HepG2 (cell line): Measurements from ENCODE around the gene PFN4. TPM values are rescaled to one million over a fixed set of nuclear protein-coding genes. Genes with fewer than 3 reads are reported as not detected.
A peak's percentile ranks its signal among the peaks of the same experiment; 100 is the strongest.

Experiments used
- ATAC-seq: fragments of 200-7000 bp; cut with Tn5 transposase; 3 replicates; pipeline ENCODE4 v1.9.1; 2020; ENCODE audit warnings: mild to moderate bottlenecking, moderate library complexity
- BruUV-seq: library from RNA; stranded (reverse); fragments of 400-500 nt; replicated peaks from 2 replicates; lab custom pipeline; 2021; lab: Mats Ljungman, UMichigan
- CTCF ChIA-PET: fragments of 300-600 bp; formaldehyde crosslinking; extraction: SDS; loops from one replicate; lab custom pipeline; 2021; ENCODE audit warnings: low total read pairs, inconsistent platforms, low intra/inter-chr PET ratio; lab: Yijun Ruan, JAX
- POLR2A ChIA-PET: fragments of 350-600 bp; sonication (Branson Sonifier 250); formaldehyde crosslinking; loops from one replicate; lab custom pipeline; 2020; ENCODE audit warnings: antibody characterized with exemption, inconsistent platforms; lab: Yijun Ruan, JAX
- DNase-seq: peaks from one replicate; pipeline ENCODE4 v3.0.0-alpha.2; 2015; ENCODE audit warnings: low spot score
- FAIRE-seq: peaks from 3 replicates; lab custom pipeline; 2011; peaks lifted over from hg19 to GRCh38; lab: Jason Lieb, UNC
- H2AFZ ChIP-seq: one replicate; pipeline ENCODE4 v1.6.1; 2011; ENCODE audit warnings: low read length, inconsistent platforms
- H3K27ac ChIP-seq: fragments of 300-600 bp; 3 replicates; pipeline ENCODE4 v1.8.0; 2011; ENCODE audit warnings: mixed run types, mild to moderate bottlenecking, mixed read lengths, low read length, inconsistent platforms; ENCODE audit not compliant: insufficient read depth; ENCODE audit errors: extremely low read length
- H3K27me3 ChIP-seq, 2 experiments: fragments of 200-600 bp in 1 of 2; 2 replicates in 1 of 2; 3 replicates in 1 of 2; pipeline versions ENCODE4 v1.6.0 to v1.8.0; 2011; ENCODE audit warnings: low read length in 2 of 2, mild to moderate bottlenecking in 2 of 2, moderate library complexity in 2 of 2, inconsistent platforms in 1 of 2; ENCODE audit not compliant: insufficient read depth in 2 of 2, control insufficient read depth in 1 of 2
- H3K36me3 ChIP-seq, 2 experiments: fragments of 200-600 bp in 1 of 2; replicated peaks in 1 of 2; 2 replicates in 1 of 2; 3 replicates in 1 of 2; pipeline versions ENCODE4 v1.5.1 to v1.8.0; 2011; ENCODE audit warnings: low read length in 2 of 2, inconsistent platforms in 1 of 2; ENCODE audit not compliant: insufficient read depth in 2 of 2, control insufficient read depth in 1 of 2
- H3K4me1 ChIP-seq: 2 replicates; pipeline ENCODE4 v1.5.1; 2012; ENCODE audit warnings: low read length, inconsistent platforms; ENCODE audit not compliant: insufficient read depth
- H3K4me2 ChIP-seq: 2 replicates; pipeline ENCODE4 v1.6.0; 2011; ENCODE audit warnings: low read depth, low read length, inconsistent platforms
- H3K4me3 ChIP-seq, 3 experiments: fragments of 200-600 bp in 1 of 3; sonication (generic), shearing (Covaris generic) in 1 of 3; replicated peaks in 1 of 3; 2 replicates each; pipeline ENCODE4 v1.5.1; 2011 to 2016; ENCODE audit warnings: low read length in 3 of 3, inconsistent platforms in 2 of 3, low read depth in 2 of 3, mild to moderate bottlenecking in 2 of 3, control low read depth in 1 of 3, mixed read lengths in 1 of 3; ENCODE audit not compliant: insufficient read depth in 1 of 3
- H3K79me2 ChIP-seq: one replicate; pipeline ENCODE4 v1.6.1; 2011; ENCODE audit warnings: low read length, inconsistent platforms; ENCODE audit not compliant: insufficient read depth
- H3K9ac ChIP-seq: 2 replicates; pipeline ENCODE4 v1.6.0; 2011; ENCODE audit warnings: mild to moderate bottlenecking, low read depth, low read length, inconsistent platforms; ENCODE audit not compliant: insufficient read depth
- H3K9me3 ChIP-seq: 2 replicates; pipeline ENCODE4 v1.5.1; 2012; ENCODE audit warnings: mild to moderate bottlenecking, low read length
- H4K20me1 ChIP-seq: 2 replicates; pipeline ENCODE4 v1.6.0; 2011; ENCODE audit warnings: inconsistent platforms, mild to moderate bottlenecking, low read length, moderate library complexity; ENCODE audit not compliant: insufficient read depth
- CREB1 ChIP-seq, 2 experiments: fragments of 450-650 bp in 1 of 2; IDR thresholded peaks; 2 replicates each; pipeline ENCODE4 v1.6.1; 2016 to 2017; ENCODE audit warnings: control low read depth in 1 of 2, mild to moderate bottlenecking in 1 of 2, missing compliant biosample characterization in 1 of 2, missing genetic modification characterization in 1 of 2
- ETV5 ChIP-seq: IDR thresholded peaks from 2 replicates; pipeline ENCODE4 v1.6.1; 2018; ENCODE audit warnings: missing biosample characterization, missing genetic modification reagents, inconsistent platforms, borderline replicate concordance
- FOXA1 ChIP-seq, 2 experiments: fragments of 450-650 bp in 1 of 2; sonication (generic) in 1 of 2; formaldehyde crosslinking in 1 of 2; IDR thresholded peaks; 2 replicates each; pipeline versions ENCODE4 v1.4.0 to v1.6.1; 2016 to 2020; ENCODE audit warnings: missing genetic modification reagents in 1 of 2
- FOXK2 ChIP-seq: fragments of 450-650 bp; IDR thresholded peaks from 2 replicates; pipeline ENCODE4 v1.6.1; 2016
- GATAD2A ChIP-seq: IDR thresholded peaks from 2 replicates; pipeline ENCODE4 v1.6.1; 2016
- HDAC1 ChIP-seq: sonication (generic); formaldehyde crosslinking; IDR thresholded peaks from 2 replicates; pipeline ENCODE4 v1.5.1; 2020; ENCODE audit warnings: mild to moderate bottlenecking, missing genetic modification reagents
- HMG20B ChIP-seq: conservative IDR thresholded peaks from 2 replicates; pipeline ENCODE4 v1.6.1; 2016; ENCODE audit warnings: missing genetic modification reagents, missing compliant biosample characterization
- HOMEZ ChIP-seq: IDR thresholded peaks from 2 replicates; pipeline ENCODE4 v1.6.1; 2016; ENCODE audit warnings: low read depth
- NCOA5 ChIP-seq: sonication (generic); formaldehyde crosslinking; IDR thresholded peaks from 2 replicates; pipeline ENCODE4 v1.4.0; 2020; ENCODE audit warnings: missing genetic modification reagents
- RXRB ChIP-seq: IDR thresholded peaks from 2 replicates; pipeline ENCODE4 v1.6.1; 2016; ENCODE audit warnings: borderline replicate concordance, missing genetic modification reagents, missing compliant biosample characterization
- SALL1 ChIP-seq: sonication (generic); formaldehyde crosslinking; IDR thresholded peaks from 2 replicates; pipeline ENCODE4 v1.8.0; 2022; ENCODE audit warnings: mild to moderate bottlenecking, missing genetic modification reagents
- SNRNP70 ChIP-seq: fragments of 200-400 bp; formaldehyde crosslinking; IDR thresholded peaks from 2 replicates; pipeline ENCODE4 v1.6.1; 2017; ENCODE audit warnings: mild to moderate bottlenecking, low read depth, low read length, moderate library complexity
- SOX13 ChIP-seq, 3 experiments: fragments of 450-650 bp in 1 of 3; sonication (generic) in 1 of 3; formaldehyde crosslinking in 1 of 3; IDR thresholded peaks in 2 of 3; conservative IDR thresholded peaks in 1 of 3; 2 replicates each; pipeline versions ENCODE4 v1.5.0 to v1.6.1; 2016 to 2020; ENCODE audit warnings: antibody characterized with exemption in 1 of 3, mild to moderate bottlenecking in 1 of 3, missing compliant biosample characterization in 1 of 3, missing genetic modification reagents in 1 of 3, moderate library complexity in 1 of 3
- SOX5 ChIP-seq: IDR thresholded peaks from 2 replicates; pipeline ENCODE4 v1.6.1; 2016; ENCODE audit warnings: borderline replicate concordance
- SOX6 ChIP-seq, 2 experiments: fragments of 450-650 bp in 1 of 2; sonication (generic) in 1 of 2; formaldehyde crosslinking in 1 of 2; IDR thresholded peaks; 2 replicates each; pipeline versions ENCODE4 v1.4.0 to v1.6.1; 2017 to 2020; ENCODE audit warnings: antibody characterized with exemption in 1 of 2, mild to moderate bottlenecking in 1 of 2, missing genetic modification reagents in 1 of 2
- SP5 ChIP-seq: IDR thresholded peaks from 2 replicates; pipeline ENCODE4 v1.6.1; 2016; ENCODE audit warnings: low read depth, borderline replicate concordance
- TBX2 ChIP-seq: sonication (generic); formaldehyde crosslinking; IDR thresholded peaks from 2 replicates; pipeline ENCODE4 v1.5.0; 2020; ENCODE audit warnings: missing genetic modification reagents, mild to moderate bottlenecking, borderline replicate concordance
- ZMYM3 ChIP-seq: sonication (generic); formaldehyde crosslinking; IDR thresholded peaks from 2 replicates; pipeline ENCODE4 v1.5.1; 2020; ENCODE audit warnings: mild to moderate bottlenecking, missing genetic modification reagents
- ZMYM4 ChIP-seq: sonication (generic); formaldehyde crosslinking; IDR thresholded peaks from 2 replicates; pipeline ENCODE4 v1.8.1; 2023; ENCODE audit warnings: mild to moderate bottlenecking, missing genetic modification reagents
- ZNF264 ChIP-seq: sonication (generic); formaldehyde crosslinking; IDR thresholded peaks from 2 replicates; pipeline ENCODE4 v1.4.0; 2020; ENCODE audit warnings: missing genetic modification reagents
- ZNF382 ChIP-seq: sonication (generic); formaldehyde crosslinking; IDR thresholded peaks from 2 replicates; pipeline ENCODE4 v1.5.0; 2020; ENCODE audit warnings: missing genetic modification reagents, mild to moderate bottlenecking, borderline replicate concordance
- ZNF652 ChIP-seq: IDR thresholded peaks from 2 replicates; pipeline ENCODE4 v1.6.1; 2016; ENCODE audit warnings: low read depth, borderline replicate concordance
- ZNF792 ChIP-seq: IDR thresholded peaks from 2 replicates; pipeline ENCODE4 v1.6.1; 2016
- WGBS: methylation state at CpG from one replicate; pipeline ENCODE4 v1.1.6; 2017; ENCODE audit warnings: low lambda C conversion rate; 5-methylcytosine and 5-hydroxymethylcytosine counted together
- in situ Hi-C: cut with HindIII; loops from 2 replicates; pipeline ENCODE4 v1.10.0; 2017; ENCODE audit warnings: low pct_unique_long_range_greater_than_20kb; ENCODE audit not compliant: extremely low pct_ligation_motif_present
- intact Hi-C: fragments of 100-400 bp; cut with micrococcal nuclease; formaldehyde crosslinking; loops from one replicate; pipeline ENCODE4 v1.10.0; 2022; ENCODE audit not compliant: unreplicated experiment
- polyA plus RNA-seq, 8 experiments: library from polyadenylated mRNA; depleted of rRNA in 3 of 8; stranded (reverse) in 7 of 8; unstranded in 1 of 8; fragments of >200 nt; fragmentation: Illumina TruSeq in 4 of 8; extraction: Trizol in 4 of 8; gene quantifications; 2 replicates each; pipeline versions ENCODE4 v1.2.1 to v1.2.3, GENCODE V29; 2011 to 2016; ENCODE audit warnings: low read depth in 4 of 8, missing spikeins in 1 of 8, mixed read lengths in 1 of 8; ENCODE audit not compliant: insufficient read depth in 1 of 8
- total RNA-seq, 5 experiments: library from RNA; depleted of rRNA; stranded (reverse); fragments of >200 nt; fragmentation: Illumina TruSeq; extraction: Trizol; gene quantifications; 2 replicates each; pipeline ENCODE4 v1.2.3, GENCODE V29; 2016; ENCODE audit warnings: low read depth in 1 of 5
- TF ChIP-seq, protein P1 (sequence below): fragments of 450-650 bp; IDR thresholded peaks from 2 replicates; pipeline ENCODE4 v1.6.1; 2017

Gene PFN4
- total and polyA plus RNA-seq, 2 of the 13 experiments (the other 11 are each of a cell fraction or from before 2014, with no cell fraction given) = 0.12 to 0.20 TPM

GRCh38 chr2:24158131-24158530 is 35.0 kb upstream of the PFN4 start:
- no peak overlapping the region for H3K4me3 ChIP-seq
- in situ Hi-C loops = no loop called here
- H3K9me3 ChIP-seq = no peaks in the 10 kb centered on the region
- no peaks in the 10 kb centered on the region for H3K36me3 ChIP-seq
- peak; percentile 60 for DNase-seq
- intact Hi-C loops = no loop called here
- H3K79me2 ChIP-seq = no peaks in the 10 kb centered on the region
- no peaks in the 10 kb centered on the region for H4K20me1 ChIP-seq
- no peak overlapping the region for H2AFZ ChIP-seq
- H3K27ac ChIP-seq = no peak overlapping the region
- 5% methylated on average over 5 of the region's 5 CpGs for WGBS
- POLR2A ChIA-PET = interaction anchor here (0.7 kb wide), 1 partner anchor 74 kb away, joined by 3 read pairs; the partner anchor contains the start of gene TP53I3
- ATAC-seq = peak; percentile 78
- no peak overlapping the region for H3K9ac ChIP-seq
- BruUV-seq = no TSS peak
- FAIRE-seq = no peak
- CTCF ChIA-PET = no interaction called here
- H3K4me2 ChIP-seq = peak overlapping the region; percentile 45; the same call in 1 of the 2 replicates
- no peaks in the 10 kb centered on the region for H3K27me3 ChIP-seq
- H3K4me1 ChIP-seq = peaks cover 35% of the 10 kb centered on the region
- TF ChIP-seq NCOA5 (CRISPR knock-in tag) = no peak
- TF ChIP-seq GATAD2A (CRISPR knock-in tag) = peak; percentile 81
- TF ChIP-seq HOMEZ = peak; percentile 65
- no peak for TF ChIP-seq ZNF792
- no peak for TF ChIP-seq SOX6 (IDR thresholded peaks at IDR 0.05)
- peak; percentile 93 for TF ChIP-seq SOX6 (CRISPR knock-in tag; IDR thresholded peaks at IDR 0.05)
- TF ChIP-seq SP5 (CRISPR knock-in tag) = peak; percentile 30; the same call in 1 of the 2 replicates
- TF ChIP-seq CREB1 (IDR thresholded peaks at IDR 0.05) = no peak
- peak; percentile 51 for TF ChIP-seq CREB1 (CRISPR knock-in tag; IDR thresholded peaks at IDR 0.05)
- TF ChIP-seq HDAC1 (CRISPR knock-in tag) = 0 out of 2 replicates have a peak, but pooled peaks have one; percentile 24
- TF ChIP-seq HMG20B (CRISPR knock-in tag) = 0 out of 2 replicates have a peak, but pooled peaks have one; percentile 25
- TF ChIP-seq FOXA1 (IDR thresholded peaks at IDR 0.05) = 0 out of 2 replicates have a peak, but pooled peaks have one; percentile 32
- peak; percentile 75 for TF ChIP-seq FOXA1 (CRISPR knock-in tag; IDR thresholded peaks at IDR 0.05)
- TF ChIP-seq SNRNP70 = no peak
- TF ChIP-seq, protein P1, sequence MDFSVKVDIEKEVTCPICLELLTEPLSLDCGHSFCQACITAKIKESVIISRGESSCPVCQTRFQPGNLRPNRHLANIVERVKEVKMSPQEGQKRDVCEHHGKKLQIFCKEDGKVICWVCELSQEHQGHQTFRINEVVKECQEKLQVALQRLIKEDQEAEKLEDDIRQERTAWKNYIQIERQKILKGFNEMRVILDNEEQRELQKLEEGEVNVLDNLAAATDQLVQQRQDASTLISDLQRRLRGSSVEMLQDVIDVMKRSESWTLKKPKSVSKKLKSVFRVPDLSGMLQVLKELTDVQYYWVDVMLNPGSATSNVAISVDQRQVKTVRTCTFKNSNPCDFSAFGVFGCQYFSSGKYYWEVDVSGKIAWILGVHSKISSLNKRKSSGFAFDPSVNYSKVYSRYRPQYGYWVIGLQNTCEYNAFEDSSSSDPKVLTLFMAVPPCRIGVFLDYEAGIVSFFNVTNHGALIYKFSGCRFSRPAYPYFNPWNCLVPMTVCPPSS = no peak
- TF ChIP-seq SOX5 = peak; percentile 97
- TF ChIP-seq RXRB (CRISPR knock-in tag) = peak; percentile 53; the same call in 1 of the 2 replicates
- 0 out of 2 replicates have a peak, but pooled peaks have one; percentile 31 for TF ChIP-seq TBX2 (CRISPR knock-in tag)
- peak; percentile 74; the same call in 1 of the 2 replicates for TF ChIP-seq ETV5 (CRISPR knock-in tag)
- peak; percentile 15; the same call in 1 of the 2 replicates for TF ChIP-seq ZMYM3 (CRISPR knock-in tag)
- no peak for TF ChIP-seq FOXK2
- peak; percentile 91 for TF ChIP-seq SOX13 (IDR thresholded peaks at IDR 0.05)
- peak in 1 of 2 experiments; percentile 94; a peak in 2 of 4 replicates for TF ChIP-seq SOX13 (CRISPR knock-in tag; conservative IDR thresholded peaks at IDR 0.05 in 1 of 2, IDR thresholded peaks at IDR 0.05 in 1 of 2)
- no peak for TF ChIP-seq ZNF652
- peak; percentile 17; the same call in 1 of the 2 replicates for TF ChIP-seq SALL1 (CRISPR knock-in tag)
- 0 out of 2 replicates have a peak, but pooled peaks have one; percentile 8 for TF ChIP-seq ZNF264 (CRISPR knock-in tag)
- no peak for TF ChIP-seq ZNF382 (CRISPR knock-in tag)
- no peak for TF ChIP-seq ZMYM4 (CRISPR knock-in tag)
